Measurements from ENCODE around the gene TFAP2B. TPM values are rescaled to one million over a fixed set of nuclear protein-coding genes. Genes with fewer than 3 reads are reported as not detected.

Gene TFAP2B
- total RNA-seq, 1 experiment from 2014 or later = not detected

GRCh38 chr6:50887112-50887511, 68.4 kb downstream of the TFAP2B start:
- Histone ChIP-seq H2BK12ac (ENCODE audit: insufficient read length, low read depth, low read length) (no peak overlapping the region), H2BK15ac (ENCODE audit: low read depth, low read length) (no peak overlapping the region), H3K18ac (ENCODE audit: insufficient read length, low read depth, low read length) (no peak overlapping the region), H2AK5ac (ENCODE audit: insufficient read length, low read length) (no peak overlapping the region), H4K20me1 (ENCODE audit: control insufficient read depth, insufficient read depth, insufficient read length) (no peaks in the 10 kb centered on the region), H3K79me2 (ENCODE audit: insufficient read depth, low read length) (no peaks in the 10 kb centered on the region), H3K23me2 (ENCODE audit: insufficient read length, low read depth, low read length, poor library complexity, severe bottlenecking) (no peaks in the 10 kb centered on the region), H3K4me1 (ENCODE audit: insufficient read depth, low read length) (no peaks in the 10 kb centered on the region), H3K4me2 (ENCODE audit: insufficient read depth, insufficient read length, low read length) (no peak overlapping the region), H4K5ac (ENCODE audit: insufficient read length, low read depth, low read length) (no peak overlapping the region), H3K56ac (ENCODE audit: insufficient read length, low read depth, low read length) (no peak overlapping the region), H3K79me1 (ENCODE audit: insufficient read depth, low read depth, low read length, poor library complexity, severe bottlenecking) (no peaks in the 10 kb centered on the region), H3K27ac (ENCODE audit: insufficient read length, low read depth, low read length) (no peak overlapping the region), H3K9me3 (ENCODE audit: control insufficient read depth, low read depth, low read length) (no peaks in the 10 kb centered on the region), H3K27me3 (ENCODE audit: insufficient read depth, low read length) (no peaks in the 10 kb centered on the region), H2AFZ (ENCODE audit: low read length) (no peak overlapping the region), H3K9ac (ENCODE audit: extremely low read depth, insufficient read length, low read length) (no peak overlapping the region), H4K8ac (replicated peaks; ENCODE audit: insufficient read length, low read depth, low read length) (no peak overlapping the region), H3K14ac (ENCODE audit: insufficient read depth, low read length) (no peak overlapping the region), H3K23ac (ENCODE audit: insufficient read length, low read depth, low read length) (no peak overlapping the region), H2BK20ac (ENCODE audit: low read depth, low read length, poor library complexity, severe bottlenecking) (no peak overlapping the region), H3K4ac (ENCODE audit: low read depth, low read length) (no peak overlapping the region), H3T11ph (ENCODE audit: low read length) (no peak overlapping the region), H4K91ac (ENCODE audit: insufficient read length, low read depth, low read length) (no peak overlapping the region), H2BK5ac (ENCODE audit: insufficient read length, low read length) (no peak overlapping the region), H2BK120ac (ENCODE audit: low read depth, low read length, poor library complexity, severe bottlenecking) (no peak overlapping the region)
- DNase-seq = no peak
- Mint-ChIP-seq H3K4me3 (no peak overlapping the region), H3K36me3 (ENCODE audit: insufficient read depth in 1 of 3, low read depth in 3 of 3) (no peaks in the 10 kb centered on the region), H3K27me3 (ENCODE audit: low read depth) (no peaks in the 10 kb centered on the region; the same call in 1 of the 2 replicates), H3K9me3 (no peaks in the 10 kb centered on the region), H3K27ac (no peak overlapping the region), H3K4me1 (peaks cover 0 to 16% of the 10 kb centered on the region in 2 experiments; a peak in 2 of 4 replicates)
- TF ChIP-seq CTCF (conservative IDR thresholded peaks at IDR 0.05) = no peak
- WGBS (ENCODE audit: extremely low coverage, insufficient read length, low lambda C conversion rate) = no CpG with 5 or more reads among the region's 1 CpG

All from H9 (cell line).